Neural progenitor cell (in vitro differentiated cells): ENCODE data around the gene UBE2U.

Experiments used
- CTCF ChIP-seq: fragments of 200-600 bp; sonication (generic); IDR thresholded peaks from 2 replicates; pipeline ENCODE4 v1.5.1; 2017; ENCODE audit warnings: antibody characterized with exemption, mild to moderate bottlenecking
- EZH2phosphoT487 ChIP-seq: fragments of 200-600 bp; sonication (generic); IDR thresholded peaks from 2 replicates; pipeline ENCODE4 v1.6.1; 2017; ENCODE audit warnings: antibody characterized with exemption

DNA sequence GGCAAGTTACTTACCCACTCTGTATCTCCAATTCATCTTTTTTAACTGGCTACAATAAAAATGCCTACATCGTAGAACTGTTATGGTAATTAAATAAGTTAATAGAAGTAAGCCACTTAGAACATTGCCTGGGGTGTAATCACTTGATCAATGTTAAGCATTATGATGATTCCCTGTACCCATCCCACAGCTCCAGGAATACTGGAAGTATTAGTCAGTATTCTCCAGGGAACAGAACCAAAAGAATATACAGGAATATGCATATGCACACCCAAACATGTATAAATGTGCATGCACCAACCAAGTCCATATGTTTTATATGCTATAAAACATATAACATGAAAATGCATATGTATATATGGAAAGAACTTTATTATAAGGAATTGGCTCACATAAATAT, 107.3 kb downstream of the UBE2U start:
- TF ChIP-seq CTCF (no peak), EZH2phosphoT487 (no peak)
